HCT116 (cell line): ENCODE measurements around the gene HOXD11. TPM values are rescaled to one million over a fixed set of nuclear protein-coding genes. Genes with fewer than 3 reads are reported as not detected.

Experiments
- ATAC-seq: fragments of 200-7000 bp; cut with Tn5 transposase; 2 replicates; pipeline ENCODE4 v1.9.1; 2020; ENCODE audit warnings: mild to moderate bottlenecking, moderate library complexity
- BruUV-seq: library from RNA; stranded (reverse); fragments of 400-500 nt; replicated peaks from 2 replicates; lab custom pipeline; 2021; lab: Mats Ljungman, UMichigan
- CTCF ChIA-PET: fragments of 300-600 bp; sonication (Branson Sonifier 250); formaldehyde crosslinking; loops from one replicate; lab custom pipeline; 2021; ENCODE audit warnings: antibody characterized with exemption; lab: Charles Lee
- POLR2A ChIA-PET: fragments of 300-600, 350-600 bp; sonication (Branson Sonifier 250); formaldehyde crosslinking; loops from one replicate; lab custom pipeline; 2021; ENCODE audit warnings: antibody characterized with exemption; lab: Charles Lee
- RAD21 ChIA-PET, 2 experiments: fragments of 300-600 bp; sonication (Branson Sonifier 250); formaldehyde crosslinking; loops; one replicate each; lab custom pipeline; 2023; ENCODE audit warnings: low total read pairs in 2 of 2; ENCODE audit not compliant: uncharacterized antibody in 2 of 2, unreplicated experiment in 2 of 2, low non-redundant PET in 1 of 2; lab: Charles Lee
- DNase-seq: peaks from one replicate; pipeline ENCODE4 v3.0.0-alpha.2; 2010; ENCODE audit warnings: low read depth, low spot score
- H2AFZ ChIP-seq: fragments of 200-600 bp; shearing (Covaris generic), sonication (generic); 2 replicates; pipeline ENCODE4 v1.6.1; 2017; ENCODE audit warnings: low read depth, mixed run types, mixed read lengths, antibody characterized with exemption, low read length; ENCODE audit not compliant: poor library complexity, severe bottlenecking
- H3K27ac ChIP-seq: 2 replicates; pipeline ENCODE4 v1.5.1; 2012; ENCODE audit warnings: low read depth, low read length
- H3K27me3 ChIP-seq: fragments of 200-600 bp; sonication (generic); 2 replicates; pipeline ENCODE4 v1.6.1; 2016; ENCODE audit warnings: mixed run types, low read length, mixed read lengths; ENCODE audit not compliant: insufficient read depth
- H3K36me3 ChIP-seq, 2 experiments: fragments of 200-500 bp in 1 of 2; fragments of 200-600 bp in 1 of 2; sonication (Bioruptor generic) in 1 of 2; sonication (generic) in 1 of 2; 2 replicates each; pipeline versions ENCODE4 v1.5.1 to v1.6.1; 2014 to 2016; ENCODE audit warnings: low read length in 2 of 2, inconsistent platforms in 1 of 2, mixed read lengths in 1 of 2, mixed run types in 1 of 2; ENCODE audit not compliant: insufficient read depth in 2 of 2, control insufficient read depth in 1 of 2
- H3K4me1 ChIP-seq, 2 experiments: fragments of 200-600 bp in 1 of 2; sonication (generic) in 1 of 2; 2 replicates each; pipeline versions ENCODE4 v1.5.1 to v1.6.1; 2012 to 2017; ENCODE audit warnings: low read length in 2 of 2, inconsistent platforms in 1 of 2, mild to moderate bottlenecking in 1 of 2, mixed read lengths in 1 of 2, mixed run types in 1 of 2, moderate library complexity in 1 of 2; ENCODE audit not compliant: insufficient read depth in 2 of 2, control insufficient read depth in 1 of 2
- H3K4me2 ChIP-seq: fragments of 200-600 bp; sonication (generic); 2 replicates; pipeline ENCODE4 v1.6.1; 2017; ENCODE audit warnings: mixed run types, low read length, mixed read lengths
- H3K4me3 ChIP-seq, 2 experiments: fragments of 200-600 bp in 1 of 2; sonication (generic) in 1 of 2; replicated peaks in 1 of 2; 2 replicates each; pipeline ENCODE4 v1.5.1; 2011 to 2016; ENCODE audit warnings: low read length in 2 of 2, control low read depth in 1 of 2, low read depth in 1 of 2, mild to moderate bottlenecking in 1 of 2, mixed read lengths in 1 of 2, mixed run types in 1 of 2
- H3K79me2 ChIP-seq: fragments of 200-600 bp; sonication (generic); 2 replicates; pipeline ENCODE4 v1.6.1; 2017; ENCODE audit warnings: mild to moderate bottlenecking, mixed run types, low read length, moderate library complexity, mixed read lengths; ENCODE audit not compliant: insufficient read depth
- H3K9ac ChIP-seq: fragments of 200-600 bp; sonication (generic); 2 replicates; pipeline ENCODE4 v1.6.1; 2016; ENCODE audit warnings: low read length, mixed read lengths
- H3K9me2 ChIP-seq: fragments of 200-600 bp; sonication (generic), shearing (Covaris generic); 2 replicates; pipeline ENCODE4 v1.6.1; 2017; ENCODE audit warnings: mixed run types, mild to moderate bottlenecking, moderate library complexity; ENCODE audit not compliant: insufficient read depth
- H3K9me3 ChIP-seq, 2 experiments: fragments of 200-500 bp in 1 of 2; fragments of 200-600 bp in 1 of 2; sonication (Bioruptor generic) in 1 of 2; sonication (generic) in 1 of 2; 2 replicates each; pipeline ENCODE4 v1.6.1; 2014 to 2017; ENCODE audit warnings: low read length in 2 of 2, mixed read lengths in 2 of 2, inconsistent platforms in 1 of 2, low read depth in 1 of 2, mild to moderate bottlenecking in 1 of 2, mixed run types in 1 of 2, moderate library complexity in 1 of 2; ENCODE audit not compliant: control insufficient read depth in 1 of 2, insufficient read depth in 1 of 2
- H4K20me1 ChIP-seq: fragments of 200-600 bp; sonication (generic), shearing (Covaris generic); 2 replicates; pipeline ENCODE4 v1.6.1; 2017; ENCODE audit warnings: mixed run types, mild to moderate bottlenecking, moderate library complexity; ENCODE audit not compliant: insufficient read depth
- ELF1 ChIP-seq: IDR thresholded peaks from 2 replicates; pipeline ENCODE4 v1.6.1; 2012; ENCODE audit warnings: low read depth, borderline replicate concordance
- EZH2phosphoT487 ChIP-seq: fragments of 200-600 bp; IDR thresholded peaks from 2 replicates; pipeline ENCODE4 v1.6.1; 2018; ENCODE audit warnings: antibody characterized with exemption, borderline replicate concordance
- JUND ChIP-seq: IDR thresholded peaks from 2 replicates; pipeline ENCODE4 v1.6.1; 2012
- POLR2A ChIP-seq: IDR thresholded peaks from 2 replicates; pipeline ENCODE4 v1.7.0; 2011; ENCODE audit warnings: borderline replicate concordance; ENCODE audit not compliant: insufficient read depth, insufficient read length; ENCODE audit errors: extremely low read depth
- SIN3A ChIP-seq: IDR thresholded peaks from 2 replicates; pipeline ENCODE4 v1.6.1; 2012; ENCODE audit warnings: low read depth
- ZFX ChIP-seq: fragments of 450-650 bp; IDR thresholded peaks from 2 replicates; pipeline ENCODE4 v1.6.1; 2017
- ZNF274 ChIP-seq: fragments of 200-500 bp; sonication (Bioruptor generic); IDR thresholded peaks from 2 replicates; pipeline ENCODE4 v1.6.1; 2014; ENCODE audit warnings: mild to moderate bottlenecking, low read depth, low read length, inconsistent platforms
- intact Hi-C: fragments of 100-400 bp; cut with micrococcal nuclease; formaldehyde crosslinking; loops from 2 replicates; pipeline ENCODE4 v1.10.0; 2022
- total RNA-seq: library from RNA; stranded (reverse); gene quantifications from one replicate; pipeline ENCODE4 v1.2.1, GENCODE V29; 2021; ENCODE audit not compliant: unreplicated experiment

HOXD11 gene
- total RNA-seq, 1 experiment from 2014 or later = not detected

GRCh38 chr2:176120364-176121189 lies 13.5 kb downstream of the HOXD11 start:
- no peak for DNase-seq
- TF ChIP-seq ZNF274 = no peak
- H3K36me3 ChIP-seq = no peaks in the 10 kb centered on the region
- H4K20me1 ChIP-seq = no peaks in the 10 kb centered on the region
- ATAC-seq = no peak
- CTCF ChIA-PET = interaction anchor here (0.8 to 2.1 kb wide), 6 partner anchors 10 to 1028 kb away, joined by 3 to 11 read pairs (median 4); no protein-coding TSS in a partner anchor
- RAD21 ChIA-PET = no interaction called here
- H3K4me1 ChIP-seq = peaks cover 0 to 5% of the 10 kb centered on the region in 2 experiments; a peak in 1 of 4 replicates
- H3K27ac ChIP-seq = no peak overlapping the region
- BruUV-seq = no TSS peak
- H3K9me3 ChIP-seq = no peaks in the 10 kb centered on the region
- no peak overlapping the region for H3K4me2 ChIP-seq
- H2AFZ ChIP-seq = no peak overlapping the region
- H3K9me2 ChIP-seq = no peaks in the 10 kb centered on the region
- POLR2A ChIA-PET = no interaction called here
- intact Hi-C loops = no loop called here
- no peak overlapping the region for H3K4me3 ChIP-seq
- no peaks in the 10 kb centered on the region for H3K79me2 ChIP-seq
- H3K27me3 ChIP-seq = no peaks in the 10 kb centered on the region
- H3K9ac ChIP-seq = no peak overlapping the region

- Histone ChIP-seq H3K9me2 (no peaks in the 10 kb centered on the region), H3K4me3 (no peak overlapping the region), H3K27me3 (no peaks in the 10 kb centered on the region), H3K27ac (no peak overlapping the region), H2AFZ (no peak overlapping the region), H3K4me1 (peaks cover 0 to 5% of the 10 kb centered on the region in 2 experiments; a peak in 1 of 4 replicates), H3K9ac (no peak overlapping the region), H3K79me2 (no peaks in the 10 kb centered on the region), H3K36me3 (no peaks in the 10 kb centered on the region), H3K4me2 (no peak overlapping the region), H3K9me3 (no peaks in the 10 kb centered on the region), H4K20me1 (no peaks in the 10 kb centered on the region)
- ChIA-PET CTCF (interaction anchor here (1.0 to 2.1 kb wide), 4 partner anchors 11 to 1027 kb away, joined by 3 to 11 read pairs (median 4); no protein-coding TSS in a partner anchor), RAD21 (no interaction called here), POLR2A (interaction anchor here (0.7 kb wide), 1 partner anchor 24 kb away, joined by 3 read pairs; no protein-coding TSS in a partner anchor)
- TF ChIP-seq POLR2A (no peak), ZFX (no peak), ELF1 (no peak), SIN3A (no peak), EZH2phosphoT487 (no peak), JUND (no peak)
- no TSS peak for BruUV-seq
- ATAC-seq (no peak), DNase-seq (no peak)
- intact Hi-C loops = no loop called here
Observed at GRCh38 chr2:176121190-176122051, 14.3 kb downstream of the HOXD11 start.
